Gastrocnemius medialis (tissue), 4 donors: ENCODE results near the gene HDGFL1. TPM values are rescaled to one million over a fixed set of nuclear protein-coding genes. Genes with fewer than 3 reads are reported as not detected.

Source experiments
- ATAC-seq, 2 donors: fragments of 150-250 bp; one replicate each; pipeline ENCODE4 v1.9.1; 2016
- DNase-seq, 2 donors: peaks; one replicate each; pipeline ENCODE4 v3.0.0-alpha.2; 2019
- H3K27ac ChIP-seq, 4 donors: fragments of 200-600 bp; sonication (generic); 1 replicate in 1 of 4; 2 replicates in 3 of 4; pipeline ENCODE4 v1.5.1; 2016 to 2018; ENCODE audit warnings: mild to moderate bottlenecking in 2 of 4, moderate library complexity in 1 of 4
- H3K27me3 ChIP-seq, 3 donors: fragments of 200-600 bp; sonication (generic) in 2 of 3; 1 replicate in 1 of 3; 2 replicates in 2 of 3; pipeline versions ENCODE4 v1.5.1 to v1.6.0; 2016 to 2019; ENCODE audit warnings: mild to moderate bottlenecking in 1 of 3, moderate library complexity in 1 of 3
- H3K36me3 ChIP-seq, 2 donors: fragments of 200-600 bp; sonication (generic) in 1 of 2; one replicate each; pipeline ENCODE4 v1.5.1; 2017 to 2018
- H3K4me1 ChIP-seq, 2 donors: fragments of 200-600 bp; sonication (generic) in 1 of 2; one replicate each; pipeline ENCODE4 v1.5.1; 2016 to 2017; ENCODE audit warnings: mild to moderate bottlenecking in 2 of 2
- H3K4me3 ChIP-seq, 4 donors: fragments of 200-600 bp; sonication (generic) in 3 of 4; 1 replicate in 1 of 4; 2 replicates in 3 of 4; pipeline ENCODE4 v1.5.1; 2016 to 2019; ENCODE audit warnings: mild to moderate bottlenecking in 2 of 4
- H3K9me3 ChIP-seq, 3 donors: fragments of 200-600 bp; sonication (generic) in 2 of 3; 1 replicate in 1 of 3; 2 replicates in 2 of 3; pipeline ENCODE4 v1.5.1; 2016 to 2019
- POLR2A ChIP-seq, 2 donors: fragments of 450-650 bp; IDR thresholded peaks; one replicate each; pipeline ENCODE4 v1.6.1; 2017; ENCODE audit warnings: antibody characterized with exemption in 2 of 2, mild to moderate bottlenecking in 2 of 2, moderate library complexity in 2 of 2
- in situ Hi-C, 4 donors: fragments of 200-750 bp; cut with MboI; loops; one replicate each; pipeline versions ENCODE4 v1.15.0 to v1.8.0; 2017; ENCODE audit warnings: low sequenced_read_pairs in 4 of 4
- intact Hi-C: fragments of 100-400 bp; cut with DNase I; formaldehyde crosslinking; loops from one replicate; pipeline ENCODE4 v1.15.1; 2023; ENCODE audit warnings: low total_unique reads
- total RNA-seq, 4 donors: library from RNA; depleted of rRNA; stranded (reverse); fragments of >200 nt; gene quantifications; one replicate each; pipeline versions ENCODE4 v1.1.0 to v1.2.3, GENCODE V29; 2016
- TF ChIP-seq, protein P1 (sequence below), 5 experiments: fragments of 450-650 bp in 3 of 5; fragments of 200-600 bp in 2 of 5; sonication (generic) in 2 of 5; IDR thresholded peaks in 4 of 5; conservative IDR thresholded peaks in 1 of 5; 1 replicate in 4 of 5; 2 replicates in 1 of 5; pipeline ENCODE4 v1.5.1; 2016 to 2019; ENCODE audit warnings: antibody characterized with exemption in 5 of 5, mild to moderate bottlenecking in 3 of 5, moderate library complexity in 3 of 5

The HDGFL1 gene
- total RNA-seq, 4 donors from 2014 or later, result not detected

DNA sequence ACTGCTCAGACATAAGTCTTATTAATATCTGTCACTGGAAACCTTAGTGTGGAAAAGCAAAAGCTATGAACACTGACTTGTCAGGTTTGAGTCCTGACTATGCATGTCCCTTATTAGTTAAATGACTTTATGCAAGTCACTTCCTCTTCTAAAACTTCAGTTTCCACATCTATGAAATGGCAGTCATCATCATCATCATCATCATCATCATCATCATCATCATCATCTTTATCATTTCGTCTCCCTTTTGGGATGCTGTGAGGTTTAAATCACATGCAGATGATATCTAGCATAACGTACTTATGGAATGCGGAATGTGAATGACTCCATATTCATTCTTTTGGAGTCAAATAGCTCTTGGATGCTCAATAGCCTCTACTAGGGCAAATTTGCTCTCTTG, 24.5 kb downstream of the HDGFL1 start:
- no peak for TF ChIP-seq POLR2A (IDR thresholded peaks at IDR 0.05)
- TF ChIP-seq, protein P1, sequence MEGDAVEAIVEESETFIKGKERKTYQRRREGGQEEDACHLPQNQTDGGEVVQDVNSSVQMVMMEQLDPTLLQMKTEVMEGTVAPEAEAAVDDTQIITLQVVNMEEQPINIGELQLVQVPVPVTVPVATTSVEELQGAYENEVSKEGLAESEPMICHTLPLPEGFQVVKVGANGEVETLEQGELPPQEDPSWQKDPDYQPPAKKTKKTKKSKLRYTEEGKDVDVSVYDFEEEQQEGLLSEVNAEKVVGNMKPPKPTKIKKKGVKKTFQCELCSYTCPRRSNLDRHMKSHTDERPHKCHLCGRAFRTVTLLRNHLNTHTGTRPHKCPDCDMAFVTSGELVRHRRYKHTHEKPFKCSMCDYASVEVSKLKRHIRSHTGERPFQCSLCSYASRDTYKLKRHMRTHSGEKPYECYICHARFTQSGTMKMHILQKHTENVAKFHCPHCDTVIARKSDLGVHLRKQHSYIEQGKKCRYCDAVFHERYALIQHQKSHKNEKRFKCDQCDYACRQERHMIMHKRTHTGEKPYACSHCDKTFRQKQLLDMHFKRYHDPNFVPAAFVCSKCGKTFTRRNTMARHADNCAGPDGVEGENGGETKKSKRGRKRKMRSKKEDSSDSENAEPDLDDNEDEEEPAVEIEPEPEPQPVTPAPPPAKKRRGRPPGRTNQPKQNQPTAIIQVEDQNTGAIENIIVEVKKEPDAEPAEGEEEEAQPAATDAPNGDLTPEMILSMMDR (IDR thresholded peaks at IDR 0.05 in 4 of 5, conservative IDR thresholded peaks at IDR 0.05 in 1 of 5), result no peak
- intact Hi-C loops, result no loop called here
- DNase-seq, result no peak
- no peaks in the 10 kb centered on the region for H3K4me1 ChIP-seq
- in situ Hi-C loops, result no loop called here
- ATAC-seq, result no peak
- no peaks in the 10 kb centered on the region for H3K9me3 ChIP-seq
- H3K4me3 ChIP-seq, result no peak overlapping the region
- no peak overlapping the region for H3K27ac ChIP-seq
- no peaks in the 10 kb centered on the region for H3K27me3 ChIP-seq
- H3K36me3 ChIP-seq, result no peaks in the 10 kb centered on the region

DNA sequence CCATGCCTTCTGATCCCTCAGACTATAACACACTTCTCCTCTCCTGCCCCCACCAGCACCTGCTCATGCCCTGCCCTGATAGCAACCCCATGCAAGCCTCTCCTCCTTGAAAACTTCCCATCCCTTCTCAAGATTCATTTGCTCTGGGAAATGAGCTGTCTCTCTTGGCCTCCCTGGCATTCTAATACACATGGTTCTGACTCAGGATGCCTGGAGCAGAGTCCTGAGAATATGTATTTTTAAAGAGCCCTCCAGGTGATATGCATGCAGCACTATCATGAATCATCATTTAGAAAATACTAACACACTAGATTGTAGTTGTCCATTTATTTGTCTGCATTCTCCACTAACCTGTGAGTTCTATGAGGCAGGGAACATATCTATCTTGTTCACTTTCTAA, 26.6 kb downstream of the HDGFL1 start:
- no peaks in the 10 kb centered on the region for H3K4me1 ChIP-seq
- H3K4me3 ChIP-seq, result no peak overlapping the region
- in situ Hi-C loops, result no loop called here
- no peaks in the 10 kb centered on the region for H3K27me3 ChIP-seq
- TF ChIP-seq, protein P1 (IDR thresholded peaks at IDR 0.05 in 4 of 5, conservative IDR thresholded peaks at IDR 0.05 in 1 of 5), result no peak
- no peak for TF ChIP-seq POLR2A (IDR thresholded peaks at IDR 0.05)
- intact Hi-C loops, result no loop called here
- no peak for ATAC-seq
- H3K36me3 ChIP-seq, result no peaks in the 10 kb centered on the region
- no peak for DNase-seq
- no peaks in the 10 kb centered on the region for H3K9me3 ChIP-seq
- no peak overlapping the region for H3K27ac ChIP-seq

DNA sequence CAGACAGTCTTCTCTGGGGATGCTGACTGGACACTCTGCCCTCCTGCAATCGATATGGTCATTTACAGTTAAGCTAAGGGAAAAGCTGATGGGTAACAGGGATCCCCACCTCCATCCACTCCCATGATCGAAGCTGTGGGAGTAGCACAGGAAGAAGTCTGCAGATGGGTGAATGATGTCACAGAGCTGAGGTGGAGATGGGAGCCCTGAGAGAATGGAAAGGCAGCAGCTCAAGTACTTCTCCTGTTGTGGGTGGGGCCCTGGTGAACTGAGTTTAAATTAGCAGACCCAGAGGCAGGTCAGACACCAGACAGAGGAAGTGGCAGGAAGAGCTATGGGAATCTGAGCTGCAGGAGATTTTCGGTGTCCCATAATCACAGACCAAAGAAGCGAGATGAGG, 29.0 kb downstream of the HDGFL1 start:
- no peaks in the 10 kb centered on the region for H3K9me3 ChIP-seq
- no peak for ATAC-seq

DNA sequence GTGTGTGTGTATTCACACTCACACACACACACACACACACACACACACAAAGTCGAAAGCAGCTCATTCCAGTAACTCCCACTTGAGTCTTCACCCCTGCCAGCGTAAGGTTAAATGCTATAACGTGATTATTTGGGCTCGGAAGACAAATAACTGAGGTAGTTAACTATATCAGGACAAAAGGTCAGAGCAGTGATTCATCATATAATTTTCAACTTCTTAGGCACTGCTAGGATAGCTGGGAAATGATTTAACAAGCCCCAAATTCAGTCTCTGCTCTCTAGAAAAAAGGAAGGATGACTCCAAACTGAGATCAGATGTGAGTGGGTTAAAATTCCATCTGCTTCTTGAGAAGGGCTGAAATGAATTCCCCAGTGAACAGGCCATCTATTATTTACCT, 30.7 kb downstream of the HDGFL1 start:
- no peaks in the 10 kb centered on the region for H3K4me1 ChIP-seq
- in situ Hi-C loops (no loop called here), intact Hi-C loops (no loop called here)
- H3K27ac ChIP-seq, result no peak overlapping the region
- TF ChIP-seq POLR2A (IDR thresholded peaks at IDR 0.05), result no peak
- TF ChIP-seq, protein P1 (IDR thresholded peaks at IDR 0.05 in 4 of 5, conservative IDR thresholded peaks at IDR 0.05 in 1 of 5), result no peak
- no peaks in the 10 kb centered on the region for H3K27me3 ChIP-seq
- no peaks in the 10 kb centered on the region for H3K9me3 ChIP-seq
- DNase-seq (no peak), ATAC-seq (no peak)
- H3K4me3 ChIP-seq, result no peak overlapping the region
- no peaks in the 10 kb centered on the region for H3K36me3 ChIP-seq

More for the DNA sequence above, 29.0 kb downstream of the HDGFL1 start:
- TF ChIP-seq, protein P1 (IDR thresholded peaks at IDR 0.05 in 4 of 5, conservative IDR thresholded peaks at IDR 0.05 in 1 of 5), result no peak
- no peak for TF ChIP-seq POLR2A (IDR thresholded peaks at IDR 0.05)
- intact Hi-C loops, result no loop called here
- H3K27me3 ChIP-seq, result no peaks in the 10 kb centered on the region
- in situ Hi-C loops, result no loop called here
- H3K36me3 ChIP-seq, result no peaks in the 10 kb centered on the region
- no peaks in the 10 kb centered on the region for H3K4me1 ChIP-seq
- H3K4me3 ChIP-seq, result no peak overlapping the region
- no peak for DNase-seq
- H3K27ac ChIP-seq, result no peak overlapping the region

DNA sequence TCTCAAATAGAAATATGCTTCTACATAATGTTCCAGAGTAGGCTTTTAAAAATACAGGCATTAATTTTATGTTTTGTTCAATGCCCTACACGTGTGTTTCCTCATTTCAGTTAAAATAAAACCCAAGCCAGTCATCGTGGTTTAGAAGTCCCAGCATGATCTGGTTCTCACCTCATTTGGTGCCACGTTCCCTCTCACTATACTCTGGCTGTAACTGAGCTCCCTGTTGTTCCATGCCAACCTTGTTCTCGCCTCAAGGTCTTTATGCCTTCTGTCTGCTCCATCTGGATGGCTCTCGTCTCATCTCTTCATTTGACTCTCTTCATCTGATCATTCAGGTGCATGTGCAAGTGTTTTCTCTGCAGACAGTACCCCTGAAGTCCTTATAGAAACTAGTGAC, 32.6 kb downstream of the HDGFL1 start:
- intact Hi-C loops, result no loop called here
- H3K9me3 ChIP-seq, result no peaks in the 10 kb centered on the region
- DNase-seq, result no peak
- in situ Hi-C loops, result no loop called here
- H3K27ac ChIP-seq, result no peak overlapping the region
- no peaks in the 10 kb centered on the region for H3K36me3 ChIP-seq
- no peaks in the 10 kb centered on the region for H3K4me1 ChIP-seq
- no peak for TF ChIP-seq POLR2A (IDR thresholded peaks at IDR 0.05)
- TF ChIP-seq, protein P1 (IDR thresholded peaks at IDR 0.05 in 4 of 5, conservative IDR thresholded peaks at IDR 0.05 in 1 of 5), result no peak
- no peak overlapping the region for H3K4me3 ChIP-seq
- no peak for ATAC-seq
- H3K27me3 ChIP-seq, result no peaks in the 10 kb centered on the region
